ENCODE results near the gene LPP. TPM values are rescaled to one million over a fixed set of nuclear protein-coding genes. Genes with fewer than 3 reads are reported as not detected.

LPP gene
- total RNA-seq, 1 donor from 2014 or later: 54.9 TPM

DNA sequence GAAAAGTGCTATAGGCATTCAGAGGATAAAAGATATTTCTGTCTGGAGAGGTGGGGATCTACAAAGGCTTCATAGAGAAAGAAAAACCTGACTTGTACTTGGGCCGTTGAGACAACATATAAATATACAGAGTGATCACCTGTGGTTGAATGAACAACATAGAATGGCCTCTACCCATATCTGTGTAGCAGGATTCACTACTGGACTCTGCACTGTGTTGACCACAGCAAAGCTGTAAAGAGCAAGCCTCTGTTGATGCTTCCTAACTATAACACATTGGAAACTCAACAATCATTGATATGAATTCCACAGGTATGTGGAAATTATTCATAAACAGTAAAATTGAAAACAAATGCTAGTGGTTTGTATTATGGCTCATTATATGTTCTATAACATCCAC is 19.1 kb upstream of the LPP start:
- intact Hi-C loops (cut with micrococcal nuclease): loop anchor here (2.0 kb wide), 1 partner anchor 62 kb away; no protein-coding TSS in a partner anchor

DNA sequence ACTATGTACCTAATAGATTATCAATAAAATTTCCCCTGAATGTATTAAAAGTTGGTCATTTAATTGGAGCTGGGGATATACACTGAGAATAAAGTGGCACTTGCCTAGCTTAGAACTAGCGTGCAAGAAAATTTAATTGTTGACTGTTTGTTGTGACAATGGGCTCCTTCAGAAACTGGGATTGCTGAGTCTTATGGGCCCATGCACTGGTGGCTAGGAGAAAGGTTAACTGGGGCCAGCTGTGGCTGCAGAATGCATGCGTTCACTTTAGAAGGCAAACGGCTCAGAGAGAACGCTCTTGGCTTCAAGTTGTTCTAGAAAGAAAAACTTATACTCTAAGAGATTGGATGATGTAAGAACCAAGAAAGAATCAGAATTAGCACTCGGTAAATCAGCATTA is 18.7 kb upstream of the LPP start:
- intact Hi-C loops (cut with micrococcal nuclease): loop anchor here (2.0 kb wide), 1 partner anchor 62 kb away; no protein-coding TSS in a partner anchor

DNA sequence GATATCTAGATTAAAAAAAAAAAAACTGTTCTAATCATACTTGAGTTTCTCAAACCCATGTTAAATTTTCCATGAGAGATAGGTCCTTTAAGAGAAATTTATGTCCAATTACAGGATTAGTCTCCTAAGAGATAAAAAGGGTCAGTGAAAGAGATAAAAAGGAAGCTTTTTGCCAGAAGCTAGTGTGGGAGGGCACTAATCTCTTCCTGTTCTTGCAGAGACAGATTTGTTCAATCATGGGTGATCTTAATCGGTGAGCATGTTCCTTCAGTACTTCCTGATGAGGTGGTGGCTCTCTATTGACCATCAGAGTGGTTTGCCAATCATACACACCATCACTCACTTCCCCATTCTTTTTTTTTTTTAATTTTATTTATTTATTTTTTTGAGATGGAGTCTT is 16.9 kb upstream of the LPP start:
- intact Hi-C loops (cut with micrococcal nuclease): no loop called here

GRCh38 chr3:188139466-188139865 is 14.5 kb upstream of the LPP start:
- intact Hi-C loops (cut with micrococcal nuclease): no loop called here

GRCh38 chr3:188146219-188146618 is 7.7 kb upstream of the LPP start:
- intact Hi-C loops (cut with micrococcal nuclease): no loop called here

GRCh38 chr3:188147782-188148181 is 6.2 kb upstream of the LPP start:
- intact Hi-C loops (cut with micrococcal nuclease): no loop called here

DNA sequence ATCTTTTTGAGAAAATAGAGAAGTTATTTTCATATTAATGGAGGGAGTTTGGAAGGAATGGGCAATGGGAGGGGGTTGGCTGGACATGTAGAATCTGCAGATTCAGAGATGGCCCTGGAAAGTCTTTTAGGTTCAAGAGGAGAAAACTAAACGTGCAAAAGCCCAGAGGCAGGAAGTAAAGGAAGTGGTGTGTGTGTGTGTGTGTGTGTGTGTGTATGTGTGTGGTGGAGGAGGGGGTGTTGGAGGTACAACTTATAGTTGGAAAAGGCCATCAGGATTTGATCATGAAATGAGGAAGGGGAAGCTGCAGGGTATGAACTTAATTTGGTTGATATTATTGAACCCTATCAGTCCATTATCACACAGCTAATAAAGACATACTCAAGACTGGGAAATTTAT is 5.6 kb upstream of the LPP start:
- intact Hi-C loops (cut with micrococcal nuclease): no loop called here

GRCh38 chr3:188149587-188149986 is 4.4 kb upstream of the LPP start:
- intact Hi-C loops (cut with micrococcal nuclease): no loop called here

- intact Hi-C loops (cut with micrococcal nuclease): loop anchor here (5.0 to 10.0 kb wide), 5 partner anchors 786 to 1174 kb away; partner anchors contain the start of gene RTP4
These were observed 3.0 kb upstream of the LPP start for GRCh38 chr3:188150982-188151381.

GRCh38 chr3:188151438-188151837 is 2.5 kb upstream of the LPP start:
- intact Hi-C loops (cut with micrococcal nuclease): loop anchor here (5.0 to 10.0 kb wide), 5 partner anchors 787 to 1173 kb away; partner anchors contain the start of gene RTP4

DNA sequence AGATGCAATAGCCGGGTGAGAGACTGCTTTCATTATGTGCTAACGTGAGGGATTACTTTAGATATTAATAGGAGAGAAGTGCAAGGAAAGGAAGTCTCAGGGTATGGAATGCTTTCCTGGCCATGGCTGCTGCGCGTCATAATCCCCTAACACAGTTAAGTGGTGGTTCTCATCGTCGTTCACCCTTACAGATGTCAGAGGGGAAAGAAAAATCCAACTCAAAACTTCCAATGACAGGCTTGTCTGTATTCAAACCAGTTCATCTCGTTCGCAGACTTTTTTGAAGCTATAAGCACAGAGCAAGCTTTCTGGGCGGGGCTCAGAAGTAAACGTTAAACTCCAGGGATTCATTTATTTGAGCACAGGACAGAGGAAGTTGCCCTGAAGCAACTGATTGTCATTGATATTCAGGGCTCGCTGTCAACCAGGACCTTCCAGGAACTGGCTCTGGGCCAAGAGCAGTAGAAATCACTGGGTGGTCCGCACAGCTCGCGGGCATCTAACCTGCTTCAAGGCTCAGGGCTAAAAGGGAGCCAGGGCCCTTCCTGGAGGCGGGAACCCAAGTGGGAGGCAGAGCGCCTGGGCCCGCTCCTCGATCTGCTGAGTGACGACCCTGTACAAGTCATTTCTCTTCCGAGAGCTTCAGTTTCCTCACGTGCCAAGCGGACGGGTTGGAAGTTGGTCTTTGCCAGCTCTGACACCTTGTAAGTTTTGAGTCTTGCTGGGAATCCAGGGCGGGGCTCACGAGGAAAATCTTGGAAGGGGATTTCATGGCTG is 1.1 kb upstream of the LPP start:
- intact Hi-C loops (cut with micrococcal nuclease): loop anchor here (5.0 to 10.0 kb wide), 5 partner anchors 788 to 1172 kb away; partner anchors contain the start of gene RTP4

DNA sequence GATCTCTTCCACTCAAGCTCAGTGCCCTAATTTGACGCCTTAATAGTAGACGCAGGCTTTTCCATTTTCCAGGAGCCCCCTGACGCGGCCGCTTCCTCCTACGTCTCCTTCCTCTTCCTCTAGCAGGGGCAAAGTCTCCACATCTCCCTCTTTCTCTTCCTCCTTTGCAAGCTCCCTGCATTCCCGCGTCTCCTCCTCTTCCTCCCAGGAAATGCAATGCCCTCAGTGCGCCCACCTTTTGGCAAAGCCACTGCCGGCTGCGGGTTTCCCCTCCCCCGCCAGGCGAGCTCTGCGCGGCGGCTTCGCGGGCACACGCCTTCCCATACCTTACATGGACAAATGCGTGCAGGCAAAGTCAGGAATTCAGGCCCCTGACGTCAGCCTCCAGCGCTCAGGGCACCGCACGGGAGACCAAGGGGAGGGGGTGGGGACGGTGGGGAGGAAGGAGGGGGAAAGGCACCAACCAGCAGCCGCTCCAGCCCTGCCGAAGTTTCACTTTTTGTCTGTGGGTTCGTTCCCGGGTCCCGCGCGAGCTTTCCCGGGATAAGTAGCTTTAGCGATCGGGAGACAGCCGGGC is 432 bp upstream of the LPP start:
- intact Hi-C loops (cut with micrococcal nuclease): loop anchor here (1.0 to 10.0 kb wide), 19 partner anchors 17 to 1171 kb away; partner anchors contain the start of genes BCL6 and RTP4

- intact Hi-C loops (cut with micrococcal nuclease): loop anchor here (1.0 to 10.0 kb wide), 20 partner anchors 15 to 1170 kb away; partner anchors contain the start of genes BCL6 and RTP4
These were observed 1.0 kb downstream of the LPP start for GRCh38 chr3:188154809-188155574.

GRCh38 chr3:188156056-188156455 is 2.1 kb downstream of the LPP start:
- intact Hi-C loops (cut with micrococcal nuclease): loop anchor here (5.0 to 10.0 kb wide), 4 partner anchors 761 to 1169 kb away; partner anchors contain the start of gene RTP4

- intact Hi-C loops (cut with micrococcal nuclease): loop anchor here (5.0 to 10.0 kb wide), 4 partner anchors 760 to 1167 kb away; partner anchors contain the start of gene RTP4
These were observed 3.5 kb downstream of the LPP start for GRCh38 chr3:188157407-188157806.

DNA sequence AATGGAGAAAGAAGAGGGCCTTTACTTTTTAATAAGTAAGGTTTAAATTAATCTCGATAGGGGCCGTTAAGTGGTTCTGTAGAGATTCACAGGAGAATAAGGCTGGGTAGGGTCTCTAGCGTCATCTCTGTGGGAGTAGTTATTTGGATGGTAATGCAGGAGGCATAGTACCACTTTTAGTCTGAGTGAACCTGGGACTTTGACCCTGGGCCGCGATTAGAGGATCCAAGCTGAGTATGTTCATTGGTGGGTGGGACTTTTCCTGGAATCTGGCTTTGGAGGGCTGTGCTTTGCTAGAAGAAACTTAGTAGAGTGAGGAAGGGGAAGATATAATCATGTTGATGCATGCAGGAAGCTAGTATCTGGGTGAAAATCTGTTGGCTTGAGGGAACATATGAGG is 4.0 kb downstream of the LPP start:
- intact Hi-C loops (cut with micrococcal nuclease): loop anchor here (5.0 to 10.0 kb wide), 4 partner anchors 759 to 1167 kb away; partner anchors contain the start of gene RTP4

DNA sequence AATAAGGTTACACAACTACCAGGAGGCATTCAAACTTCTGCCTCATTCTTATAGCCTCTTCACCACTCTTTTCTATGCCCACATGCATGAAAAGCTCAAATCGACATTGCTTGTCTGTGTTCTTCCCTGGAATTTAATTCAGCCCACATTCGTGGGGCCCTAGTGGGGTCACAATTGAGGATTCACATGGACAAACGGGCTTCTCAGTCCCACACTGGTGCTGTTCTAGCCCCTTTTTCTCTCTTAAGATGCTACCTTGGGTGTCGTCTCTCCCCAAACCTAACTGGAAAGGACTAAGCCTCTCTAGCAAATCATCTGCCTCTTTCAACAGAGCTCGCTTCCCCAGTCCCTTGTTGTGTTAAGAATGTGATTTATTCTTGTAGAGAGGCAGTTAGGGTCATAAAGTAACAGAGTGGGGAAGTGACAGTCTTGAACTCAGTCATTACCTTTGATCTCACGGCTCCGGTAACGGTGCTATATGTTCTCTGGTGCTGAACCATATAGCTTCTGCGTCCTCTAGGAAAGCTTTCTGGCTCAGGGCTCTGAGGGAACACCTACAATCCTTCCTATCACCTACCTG is 4.9 kb downstream of the LPP start:
- intact Hi-C loops (cut with micrococcal nuclease): loop anchor here (5.0 to 10.0 kb wide), 4 partner anchors 758 to 1166 kb away; partner anchors contain the start of gene RTP4

GRCh38 chr3:188160751-188161150 is 6.8 kb downstream of the LPP start:
- intact Hi-C loops (cut with micrococcal nuclease): no loop called here

GRCh38 chr3:188164248-188164687 is 10.3 kb downstream of the LPP start:
- intact Hi-C loops (cut with micrococcal nuclease): no loop called here

DNA sequence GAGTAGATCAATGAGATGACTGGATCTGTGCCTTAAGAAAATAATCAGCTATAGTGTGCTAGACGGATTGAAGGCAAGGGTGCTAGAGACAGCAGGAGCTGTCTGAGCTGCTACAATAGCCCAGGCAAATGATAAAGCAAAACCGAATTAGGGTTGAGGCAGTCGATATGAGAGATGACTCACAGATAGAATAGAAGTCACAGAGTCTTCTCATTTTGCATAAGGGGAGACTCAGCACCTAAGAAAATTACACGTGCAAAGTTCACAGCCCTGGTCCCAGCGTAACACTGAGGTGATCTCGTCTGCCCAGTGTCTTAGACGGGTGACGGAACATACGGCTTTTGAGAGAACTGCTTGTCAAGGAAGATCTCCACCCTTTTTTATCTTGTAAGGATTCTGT is 11.6 kb downstream of the LPP start:
- intact Hi-C loops (cut with micrococcal nuclease): no loop called here

GRCh38 chr3:188166441-188166840 is 12.5 kb downstream of the LPP start:
- intact Hi-C loops (cut with micrococcal nuclease): no loop called here
